Prostate gland (tissue), 2 donors: ENCODE data around the gene PACSIN1.

Source experiments
- POLR2A ChIP-seq: fragments of 450-650 bp; IDR thresholded peaks from one replicate; pipeline ENCODE4 v1.6.1; 2016; ENCODE audit warnings: antibody characterized with exemption, mild to moderate bottlenecking
- POLR2AphosphoS5 ChIP-seq: sonication (generic); formaldehyde crosslinking; IDR thresholded peaks from one replicate; pipeline ENCODE4 v1.6.1; 2017; ENCODE audit warnings: antibody characterized with exemption
- TF ChIP-seq, protein P1 (sequence below), 4 experiments: fragments of 200-600 bp in 2 of 4; fragments of 450-650 bp in 2 of 4; sonication (generic) in 2 of 4; IDR thresholded peaks; 1 replicate in 3 of 4; 2 replicates in 1 of 4; pipeline ENCODE4 v1.5.1; 2016 to 2019; ENCODE audit warnings: antibody characterized with exemption in 4 of 4, mild to moderate bottlenecking in 2 of 4, moderate library complexity in 2 of 4

DNA sequence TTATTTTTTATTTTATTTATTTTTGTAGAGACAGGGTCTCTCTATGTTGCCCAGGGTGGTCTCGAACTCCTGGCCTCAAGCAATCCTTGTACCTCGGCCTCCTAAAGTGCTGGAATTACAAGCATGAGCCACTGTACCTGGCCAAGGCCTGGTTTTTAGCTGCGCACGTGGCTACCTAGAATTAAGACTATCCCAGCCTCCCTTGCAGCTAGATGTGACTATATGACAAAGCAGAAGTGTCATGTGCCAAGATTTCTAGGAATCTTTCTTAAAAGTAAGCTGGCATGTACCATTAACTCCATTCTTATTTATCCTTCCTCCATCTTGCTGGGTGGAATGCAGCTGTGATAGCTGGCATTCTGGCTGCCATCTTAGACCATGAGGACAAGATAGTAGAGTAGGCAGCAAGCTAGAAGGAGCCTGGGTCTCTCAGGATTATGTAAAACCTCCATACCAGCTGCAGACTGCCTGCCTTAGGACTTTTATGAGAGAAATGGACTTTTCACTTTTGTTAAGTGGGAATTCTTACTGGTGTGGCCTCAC, 92.4 kb downstream of the PACSIN1 start:
- TF ChIP-seq, protein P1, sequence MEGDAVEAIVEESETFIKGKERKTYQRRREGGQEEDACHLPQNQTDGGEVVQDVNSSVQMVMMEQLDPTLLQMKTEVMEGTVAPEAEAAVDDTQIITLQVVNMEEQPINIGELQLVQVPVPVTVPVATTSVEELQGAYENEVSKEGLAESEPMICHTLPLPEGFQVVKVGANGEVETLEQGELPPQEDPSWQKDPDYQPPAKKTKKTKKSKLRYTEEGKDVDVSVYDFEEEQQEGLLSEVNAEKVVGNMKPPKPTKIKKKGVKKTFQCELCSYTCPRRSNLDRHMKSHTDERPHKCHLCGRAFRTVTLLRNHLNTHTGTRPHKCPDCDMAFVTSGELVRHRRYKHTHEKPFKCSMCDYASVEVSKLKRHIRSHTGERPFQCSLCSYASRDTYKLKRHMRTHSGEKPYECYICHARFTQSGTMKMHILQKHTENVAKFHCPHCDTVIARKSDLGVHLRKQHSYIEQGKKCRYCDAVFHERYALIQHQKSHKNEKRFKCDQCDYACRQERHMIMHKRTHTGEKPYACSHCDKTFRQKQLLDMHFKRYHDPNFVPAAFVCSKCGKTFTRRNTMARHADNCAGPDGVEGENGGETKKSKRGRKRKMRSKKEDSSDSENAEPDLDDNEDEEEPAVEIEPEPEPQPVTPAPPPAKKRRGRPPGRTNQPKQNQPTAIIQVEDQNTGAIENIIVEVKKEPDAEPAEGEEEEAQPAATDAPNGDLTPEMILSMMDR (IDR thresholded peaks at IDR 0.05): no peak
- TF ChIP-seq POLR2A: no peak
- no peak for TF ChIP-seq POLR2AphosphoS5
